Right renal cortex interstitium (tissue), 3 donors: ENCODE results near the gene PRH2. TPM values are rescaled to one million over a fixed set of nuclear protein-coding genes. Genes with fewer than 3 reads are reported as not detected.

Source experiments
- DNase-seq, 3 donors: peaks; one replicate each; pipeline ENCODE4 v3.0.0-alpha.2; 2013; ENCODE audit warnings: low read depth in 3 of 3, low spot score in 2 of 3
- polyA plus RNA-seq, 3 donors: library from polyadenylated mRNA; unstranded; fragments of 120-200 nt; gene quantifications; one replicate each; pipeline ENCODE4 v1.2.1, GENCODE V29; 2013; ENCODE audit not compliant: insufficient read length in 3 of 3

PRH2 gene
- under 1 TPM; 0.28 to 0.64 (median 0.48) TPM for polyA plus RNA-seq

DNA sequence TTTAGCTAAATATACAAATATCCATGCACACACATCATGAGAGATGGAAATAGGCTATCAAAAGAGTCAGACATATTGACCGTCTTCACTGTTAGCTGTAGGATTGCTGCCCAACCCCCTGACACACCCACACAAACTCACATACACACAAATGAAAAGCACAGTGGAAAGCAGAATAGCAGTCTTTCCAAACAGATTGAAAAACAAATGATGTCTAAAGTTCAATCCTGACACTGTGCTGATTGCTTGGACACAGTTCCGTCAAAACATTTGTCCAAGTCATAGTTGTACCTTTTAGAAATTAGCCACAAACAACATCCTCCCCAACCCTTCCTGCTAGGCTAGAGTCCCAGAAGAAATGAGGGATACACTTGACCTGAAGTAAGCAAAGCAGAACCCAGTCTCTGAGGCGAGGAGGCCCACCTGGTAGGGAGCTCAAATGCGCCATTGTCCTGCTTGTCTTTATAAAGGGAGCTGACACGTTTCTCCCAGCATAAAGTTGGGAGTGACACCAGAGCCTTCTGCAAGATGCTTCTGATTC lies at the start of gene PRH2:
Gene PRH2 (plus strand): TSS at position 491 of the 541 bp plus-strand sequence. CDS start 38 bp downstream, at position 529.
- DNase-seq, result no peak

DNA sequence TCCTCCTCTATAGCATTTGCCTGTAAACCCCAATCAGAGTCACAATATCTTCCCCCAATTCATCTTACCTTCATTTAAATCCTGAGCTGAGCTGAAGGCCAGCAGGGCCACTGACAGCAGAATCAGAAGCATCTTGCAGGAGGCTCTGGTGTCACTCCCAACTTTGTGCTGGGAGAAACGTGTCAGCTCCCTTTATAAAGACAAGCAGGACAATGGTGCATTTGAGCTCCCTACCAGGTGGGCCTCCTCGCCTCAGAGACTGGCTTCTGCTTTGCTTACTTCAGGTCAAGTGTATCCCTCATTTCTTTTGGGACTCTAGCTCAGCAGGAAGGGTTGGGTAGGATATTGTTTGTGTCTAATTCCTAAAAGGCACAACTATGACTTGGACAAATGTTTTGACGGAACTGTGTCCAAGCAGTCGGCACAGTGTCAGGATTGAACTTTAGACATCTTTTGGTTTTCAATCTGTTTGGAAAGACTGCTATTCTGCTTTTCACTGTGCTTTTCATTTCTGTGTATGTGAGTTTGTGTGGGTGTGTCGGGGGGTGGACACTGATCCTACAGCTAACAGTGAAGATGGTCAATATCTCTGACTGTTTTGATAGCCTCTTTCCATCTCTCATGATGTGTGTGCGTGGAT lies 44.8 kb upstream of the PRH2 start, which contains the start of gene PRH1:
Gene PRH1 (minus strand): TSS at position 170 of the 640 bp plus-strand sequence. CDS start 38 bp downstream, at position 132.
- no peak for DNase-seq

DNA sequence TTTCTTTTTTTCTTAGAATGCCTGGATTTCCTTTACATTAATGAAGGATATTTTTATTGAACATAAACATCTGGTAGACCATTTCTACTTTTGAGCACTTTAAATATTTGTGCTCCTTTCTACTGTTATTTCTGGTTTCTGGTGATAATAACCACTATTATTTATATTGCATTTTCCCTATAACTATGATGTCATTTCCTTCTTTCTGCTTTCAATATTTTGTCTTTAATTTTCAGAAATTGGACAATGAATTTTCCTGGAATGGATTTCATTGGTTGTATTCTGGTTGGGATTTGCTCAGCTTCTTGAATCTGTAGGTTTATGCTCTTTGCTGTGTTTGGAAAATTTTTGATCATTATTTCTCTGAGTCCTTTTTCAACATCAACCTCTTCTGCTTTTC lies 39.8 kb upstream of the PRH2 start:
- DNase-seq, result no peak

DNA sequence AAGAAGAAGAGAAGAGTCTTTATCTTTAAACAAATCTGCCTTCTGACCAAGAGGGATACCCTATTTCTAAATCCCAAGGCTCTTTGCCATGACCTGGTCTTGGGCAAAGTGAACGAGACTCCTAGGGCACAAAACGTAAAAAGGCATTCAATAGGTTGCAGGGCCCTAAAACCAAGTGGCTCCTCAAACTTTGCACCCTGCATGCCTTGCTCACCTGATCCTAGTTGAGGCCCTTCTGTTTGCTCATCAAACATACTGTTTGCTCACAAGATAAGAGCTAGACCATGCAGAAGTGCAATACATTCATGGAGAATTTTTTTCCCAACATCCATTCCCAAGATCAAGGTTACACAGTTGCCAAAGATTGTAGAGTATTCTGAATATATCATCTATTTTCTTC lies 37.1 kb upstream of the PRH2 start:
- no peak for DNase-seq

DNA sequence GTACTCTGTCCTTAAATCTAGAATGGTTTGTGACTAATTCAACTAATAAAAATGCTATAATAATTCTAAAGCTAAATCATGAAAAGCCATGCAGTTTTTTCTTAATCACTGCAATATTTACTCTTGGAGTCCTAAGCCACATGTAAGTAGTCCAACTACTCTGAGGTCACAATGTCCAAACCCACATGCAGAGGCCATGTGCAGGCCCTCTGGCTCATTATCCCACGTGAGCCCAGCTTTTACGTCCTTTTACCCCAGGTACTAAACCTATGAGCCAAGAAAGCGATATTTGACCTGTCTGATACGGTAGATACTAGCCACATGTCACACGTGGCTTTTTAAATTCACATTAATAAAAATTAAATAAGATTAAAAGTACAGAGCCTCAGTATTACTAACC lies 32.2 kb upstream of the PRH2 start:
- no peak for DNase-seq

DNA sequence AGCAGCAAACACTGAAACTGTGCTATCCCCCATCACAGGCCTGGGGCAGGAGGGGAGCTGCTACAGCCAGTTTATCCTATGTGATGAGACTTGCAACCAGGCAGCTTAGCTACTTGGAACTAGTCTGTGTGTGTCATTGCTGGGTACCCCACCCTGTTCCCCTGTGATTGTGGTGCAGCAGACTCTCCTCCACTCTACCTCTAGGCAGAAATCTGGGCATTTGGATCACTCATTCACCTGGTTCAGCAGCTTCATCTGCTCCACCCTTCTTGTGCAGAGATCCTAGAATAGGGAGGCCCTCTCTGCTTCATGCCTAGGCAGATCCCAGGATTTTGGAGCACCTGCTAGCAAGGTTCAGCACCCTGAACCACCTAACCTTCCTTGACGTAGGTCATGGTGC lies 28.5 kb upstream of the PRH2 start:
- no peak for DNase-seq

DNA sequence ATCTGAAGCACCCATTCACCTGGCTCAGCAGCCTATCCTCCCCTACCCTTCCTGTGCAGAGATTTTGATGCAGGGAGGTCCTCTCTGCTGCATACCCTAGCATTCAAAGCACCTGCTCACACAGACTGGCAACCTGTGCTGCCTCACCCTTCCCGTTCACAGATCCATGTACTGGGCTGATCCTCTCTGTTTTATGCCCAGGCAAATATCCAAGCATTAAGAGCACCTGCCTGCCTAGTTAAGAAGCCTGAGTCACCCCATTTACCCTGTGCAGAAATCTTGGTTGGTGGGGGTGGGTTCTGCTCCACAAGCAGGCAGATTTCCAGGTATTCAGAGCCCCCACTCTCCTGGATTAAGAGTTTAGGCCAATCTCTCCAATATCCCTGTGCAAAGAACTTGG lies 28.1 kb upstream of the PRH2 start:
- no peak for DNase-seq

DNA sequence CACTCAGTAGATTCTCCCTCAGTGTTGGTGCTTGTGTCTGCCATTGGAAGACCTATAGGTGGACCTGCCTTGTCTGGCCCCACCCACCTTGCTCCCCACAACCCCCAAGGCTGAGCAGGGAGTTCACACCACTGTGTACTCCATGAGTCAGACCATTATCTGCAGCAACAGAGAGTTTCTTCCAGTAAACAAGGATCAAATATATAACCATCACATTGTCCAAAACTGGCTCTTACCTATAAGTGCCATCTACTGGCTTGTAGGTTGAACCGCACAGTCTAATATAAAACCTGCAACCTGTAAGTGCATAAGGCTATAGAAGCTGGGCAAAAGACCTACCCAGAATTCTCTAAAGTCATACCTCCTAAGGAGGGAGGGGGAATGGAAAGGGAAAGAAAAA lies 27.6 kb upstream of the PRH2 start:
- DNase-seq, result no peak

DNA sequence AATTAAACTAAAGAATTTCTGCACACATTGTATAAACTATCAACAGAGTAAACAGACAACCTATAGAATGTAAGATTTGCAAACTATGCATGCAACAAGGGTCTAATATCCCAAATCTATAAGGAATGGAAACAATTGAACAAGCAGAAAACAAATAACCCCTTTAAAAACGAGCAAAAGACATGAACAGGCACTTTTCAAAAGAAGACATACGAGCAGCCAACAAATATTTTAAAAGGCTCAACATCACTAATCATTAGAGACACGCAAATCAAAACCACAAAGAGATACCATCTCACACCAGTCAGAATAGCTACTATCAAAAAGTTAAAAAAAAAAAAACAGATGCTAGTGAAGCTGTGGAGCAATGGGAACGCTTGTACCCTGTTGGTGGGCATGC lies 24.4 kb upstream of the PRH2 start:
- DNase-seq, result no peak

DNA sequence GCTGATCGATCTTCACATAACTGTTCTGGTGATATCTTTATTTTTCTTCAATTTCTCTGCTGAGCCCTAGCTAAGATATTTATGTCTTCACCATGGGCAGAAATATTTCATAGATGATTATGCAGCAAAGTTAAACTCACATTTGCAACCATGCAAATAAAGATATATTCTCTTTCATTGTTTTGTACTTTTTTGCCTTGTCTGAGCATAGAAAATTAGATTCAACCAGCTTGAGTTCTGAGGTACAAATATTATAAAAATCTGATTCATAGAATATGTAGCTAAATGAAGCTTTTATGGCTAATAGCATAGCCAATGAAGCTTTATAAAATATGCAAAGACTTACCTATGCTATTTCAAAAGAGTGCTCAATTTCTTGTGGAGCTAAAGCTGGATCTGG lies 19.6 kb upstream of the PRH2 start, which contains the start of gene TAS2R13:
Gene TAS2R13 (minus strand): TSS at position 101 of the 400 bp plus-strand sequence. CDS start 264 bp downstream, outside the sequence.
- no peak for DNase-seq

DNA sequence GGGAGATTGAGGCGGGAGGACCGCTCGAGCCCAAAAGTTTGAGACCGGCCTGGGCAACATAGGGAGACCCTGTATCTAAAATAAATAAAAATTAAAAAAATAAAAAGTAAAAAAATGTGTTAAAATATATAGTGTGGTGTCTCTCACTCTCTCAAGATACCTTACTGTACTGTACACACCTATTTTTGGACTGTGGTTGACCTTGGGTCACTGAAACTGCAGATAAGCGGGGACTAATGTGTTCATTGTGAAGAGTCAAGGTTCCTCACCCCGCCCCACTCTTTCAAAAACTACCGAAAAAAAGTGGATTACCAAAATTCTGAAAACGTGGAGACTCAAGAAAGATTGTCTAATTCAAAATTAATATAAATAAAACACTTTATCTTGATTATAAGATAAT lies 18.7 kb upstream of the PRH2 start:
- DNase-seq, result no peak

DNA sequence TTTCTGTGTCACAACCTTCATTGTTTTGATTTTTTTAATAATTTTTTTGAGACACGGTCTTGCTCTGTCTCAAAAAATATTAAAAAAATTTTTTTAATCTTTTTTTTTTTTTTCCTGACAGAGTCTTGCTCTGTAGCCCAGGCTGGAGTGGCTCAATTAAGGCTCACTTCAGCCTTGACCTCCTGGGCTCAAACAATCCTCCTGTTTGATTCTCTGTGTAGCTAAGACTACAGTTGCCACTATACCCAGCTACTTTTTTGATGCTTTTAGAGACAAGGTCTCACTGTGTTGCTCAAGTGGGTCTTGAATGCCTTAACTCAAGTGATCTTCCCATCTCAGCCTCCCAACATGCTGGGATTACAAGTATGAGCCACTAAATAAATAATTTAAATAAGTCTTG lies 9.2 kb upstream of the PRH2 start:
- no peak for DNase-seq

DNA sequence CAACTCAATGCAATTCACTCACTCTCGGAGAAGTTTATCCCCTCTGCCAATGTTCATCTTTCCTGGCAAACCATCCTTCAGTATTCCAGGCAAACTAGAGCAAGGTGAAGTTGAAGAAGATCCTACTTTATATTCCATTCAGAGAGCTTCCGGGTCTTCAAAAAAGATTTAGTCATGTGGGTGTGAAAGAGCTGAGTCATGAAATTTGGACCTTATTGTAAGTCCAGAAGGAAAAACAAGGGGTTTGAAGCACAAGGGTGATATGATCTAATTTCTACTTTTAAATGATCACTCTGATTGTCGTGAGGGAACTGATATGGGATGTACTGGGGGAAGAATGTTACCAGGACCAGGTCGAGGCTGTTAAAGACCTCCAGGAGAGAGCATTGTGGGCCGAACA lies 2.8 kb upstream of the PRH2 start:
- no peak for DNase-seq

DNA sequence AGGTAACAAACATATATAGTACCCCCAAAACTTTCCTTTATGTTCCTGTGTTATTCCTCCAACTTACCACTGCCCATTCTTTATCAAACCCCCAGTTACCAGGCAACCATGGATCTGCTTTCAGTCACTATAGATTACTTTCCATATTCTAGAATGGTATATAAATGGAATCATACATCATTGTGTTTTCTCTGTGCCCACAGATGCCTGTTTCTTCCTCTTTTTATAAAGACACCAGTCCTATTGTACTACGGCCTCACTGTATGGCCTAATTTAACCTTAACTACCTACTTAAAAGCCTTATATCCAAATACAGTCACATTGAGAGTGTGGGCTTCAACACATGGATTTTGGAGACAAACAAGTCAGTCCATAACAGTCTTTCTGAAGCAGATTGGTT lies 7.5 kb downstream of the PRH2 start:
- DNase-seq, result no peak

DNA sequence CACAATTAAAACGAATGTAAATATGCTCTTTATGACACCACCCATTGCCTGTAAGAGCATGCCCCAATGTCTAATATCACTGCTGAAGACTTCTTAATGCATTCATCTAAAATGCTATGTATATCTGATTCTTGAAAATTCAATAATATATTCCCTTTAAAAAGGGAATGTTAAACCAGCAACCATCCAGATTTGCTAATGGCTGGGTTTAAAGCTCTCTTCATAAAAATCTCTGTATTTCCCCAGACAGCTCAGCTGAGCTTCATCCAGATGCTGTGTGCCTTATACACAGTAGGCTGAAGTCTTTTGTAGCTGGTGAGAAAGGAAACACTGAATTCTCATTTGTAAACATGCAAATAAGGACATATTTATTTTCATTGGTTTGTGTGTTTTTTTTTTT lies 10.1 kb downstream of the PRH2 start, which contains the start of gene TAS2R14:
Gene TAS2R14 (minus strand): TSS at position 101 of the 400 bp plus-strand sequence. CDS start 56 bp downstream, at position 45.
- no peak for DNase-seq

DNA sequence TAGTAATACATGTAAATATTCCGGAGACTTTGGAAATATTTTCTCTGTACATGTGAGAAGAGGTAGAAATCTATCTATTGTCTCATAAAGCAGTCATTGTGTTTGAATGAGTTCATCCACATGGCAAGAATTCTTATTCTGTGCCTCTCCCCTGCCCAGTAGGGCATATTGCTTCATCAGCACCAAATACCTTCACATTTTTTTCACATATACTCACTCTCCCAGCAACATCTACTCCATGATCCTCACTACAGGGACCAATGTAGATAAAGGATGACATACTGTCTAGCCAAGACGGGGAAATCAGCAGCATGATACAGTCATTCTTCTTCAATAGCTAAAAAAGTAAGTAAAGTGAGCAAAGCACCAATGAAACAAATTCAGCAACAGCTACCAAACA lies 11.4 kb downstream of the PRH2 start:
- DNase-seq, result no peak

DNA sequence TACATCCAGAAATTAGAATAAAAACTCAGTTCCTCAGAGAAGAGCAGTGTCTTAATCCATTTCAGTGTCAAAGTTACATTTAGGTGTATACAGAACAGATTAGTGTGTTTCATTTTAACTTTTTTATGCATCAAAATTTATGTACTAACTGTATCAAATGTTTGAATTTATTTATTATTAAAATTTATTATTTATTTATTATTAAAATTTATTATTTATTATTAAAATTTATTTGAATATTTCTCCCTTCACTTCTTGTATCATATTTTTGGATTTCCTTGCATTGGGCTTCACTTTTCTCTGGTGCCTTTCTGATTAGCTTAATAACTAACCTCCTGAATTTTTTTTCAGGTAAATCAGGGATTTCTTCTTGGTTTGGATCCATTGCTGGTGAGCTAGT lies 12.3 kb downstream of the PRH2 start:
- no peak for DNase-seq

DNA sequence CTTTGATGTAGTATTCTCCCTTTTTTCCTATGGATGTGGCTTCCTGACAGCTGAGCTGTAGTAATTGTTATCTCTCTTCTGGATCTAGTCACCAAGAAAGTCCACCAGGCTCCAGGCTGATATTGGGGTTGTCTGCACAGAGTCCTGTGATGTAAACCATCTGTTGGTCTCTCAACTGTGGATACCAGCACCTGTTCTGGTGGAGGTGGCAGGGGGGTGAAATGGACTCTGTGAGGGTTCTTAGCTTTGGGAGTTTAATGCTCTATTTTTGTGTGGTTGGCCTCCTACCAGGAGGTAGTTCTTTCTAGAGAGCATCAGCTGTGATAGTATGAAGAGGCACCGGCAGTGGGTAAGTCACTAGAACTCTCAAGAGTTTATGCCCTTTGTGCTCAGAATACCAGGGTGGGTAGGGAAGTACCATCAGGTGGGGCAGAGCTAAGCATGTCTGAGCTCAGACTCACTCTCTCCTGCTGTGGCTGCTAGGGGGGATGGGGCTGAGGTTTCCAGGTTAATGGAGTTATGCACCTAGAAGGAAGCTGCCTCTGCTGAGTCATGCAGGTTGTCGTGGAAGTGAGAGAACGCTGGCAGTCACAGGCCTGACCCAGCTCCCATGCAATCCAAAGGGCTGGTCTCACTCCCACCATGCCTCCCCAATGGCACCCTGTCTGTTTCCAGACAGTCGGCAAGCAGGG lies 13.0 kb downstream of the PRH2 start:
- DNase-seq, result no peak

DNA sequence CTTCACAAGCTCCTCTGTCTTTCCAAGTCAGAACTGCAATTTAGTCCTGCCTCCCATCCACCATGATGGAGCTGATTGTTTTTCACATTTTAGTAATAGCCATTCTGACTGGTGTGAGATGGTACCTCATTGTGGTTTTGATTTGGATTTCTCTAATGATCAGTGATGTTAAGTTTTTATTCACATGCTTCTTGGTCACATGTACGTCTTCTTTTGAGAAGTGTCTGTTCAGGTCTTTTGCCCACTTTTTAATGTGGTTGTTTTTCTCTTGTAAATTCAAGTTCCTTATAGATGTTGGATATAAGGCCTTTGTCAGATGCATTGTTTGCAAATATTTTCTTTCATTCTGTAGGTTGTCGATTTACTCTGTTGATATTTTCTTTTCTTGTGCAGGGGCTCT lies 14.1 kb downstream of the PRH2 start:
- no peak for DNase-seq

DNA sequence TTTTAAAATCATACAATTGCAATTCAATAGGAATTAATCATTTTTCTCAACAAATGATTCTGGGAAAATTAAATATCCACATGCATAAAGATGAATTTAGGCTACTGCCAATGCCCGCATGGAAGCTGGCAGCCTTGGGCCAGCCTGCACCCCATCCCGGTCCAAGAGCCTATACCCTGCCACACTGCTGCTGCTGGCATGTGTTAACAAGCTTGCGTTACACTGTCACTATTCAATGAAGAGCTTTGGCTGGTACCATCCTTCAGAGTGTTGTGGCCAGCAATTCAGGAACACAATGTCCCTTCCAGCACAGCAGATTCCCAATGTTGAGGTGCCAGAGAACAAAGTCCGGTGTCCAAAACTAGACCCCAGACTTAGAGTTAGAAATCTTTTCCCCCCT lies 23.6 kb downstream of the PRH2 start:
- DNase-seq, result no peak

DNA sequence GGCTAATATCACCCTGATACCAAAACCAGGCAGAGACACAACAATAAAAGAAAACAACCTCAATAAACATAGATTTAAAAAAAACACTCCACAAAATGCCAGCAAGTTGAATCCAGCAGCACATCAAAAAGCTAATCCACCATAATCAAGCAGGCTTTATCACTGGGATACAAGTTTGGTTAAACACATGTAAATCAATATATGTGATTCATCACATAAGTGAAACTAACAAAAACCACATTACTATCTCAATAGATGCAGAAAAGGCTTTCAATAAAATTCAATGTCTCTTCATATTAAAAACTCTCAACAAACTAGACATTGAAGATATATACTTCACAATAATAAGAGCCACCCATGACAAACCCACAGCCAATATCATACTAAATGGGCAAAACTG lies 27.0 kb downstream of the PRH2 start:
- DNase-seq, result no peak

DNA sequence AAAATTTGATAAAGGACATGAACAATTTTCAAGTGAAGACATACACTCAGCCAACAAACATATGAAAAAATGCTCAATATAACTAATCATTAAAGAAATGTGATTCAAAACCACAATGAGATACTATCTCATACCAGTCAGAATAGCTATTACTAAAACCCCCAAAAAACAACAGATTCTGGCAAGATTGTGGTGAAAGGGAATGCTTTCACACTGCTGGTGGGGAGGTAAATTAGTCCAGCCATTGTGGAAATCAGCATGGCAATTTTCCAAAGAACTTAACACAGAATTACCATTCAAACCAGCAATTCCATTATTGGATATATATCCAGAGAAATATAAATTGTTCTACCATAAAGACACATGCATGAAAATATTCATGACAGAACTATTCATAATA lies 28.7 kb downstream of the PRH2 start:
- DNase-seq, result no peak
